ENCODE data around the gene DCN.

The DCN gene

DNA sequence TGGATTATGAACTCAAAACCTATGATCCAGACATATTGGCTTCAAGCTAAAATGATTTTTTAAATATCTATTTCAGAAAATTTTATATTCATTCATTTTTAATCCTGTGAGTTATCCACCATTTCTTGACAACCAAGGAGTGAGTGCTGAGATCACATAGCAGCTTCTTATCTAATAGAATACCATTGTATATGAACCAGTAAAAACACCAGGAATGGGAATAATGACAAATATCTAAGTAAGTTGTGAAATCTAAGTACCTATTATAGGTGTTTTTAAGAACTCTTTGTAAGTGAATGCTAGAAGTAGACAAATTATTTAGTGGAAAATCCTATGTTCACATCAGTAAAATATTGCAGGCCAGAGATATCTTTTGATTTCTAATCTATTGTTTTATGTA, 79.5 kb downstream of the DCN start:
- no peaks in the 10 kb centered on the region for H3K27me3 ChIP-seq (ENCODE audit: control insufficient read depth, low read length)
- no peaks in the 10 kb centered on the region for H3F3A ChIP-seq (ENCODE audit: control insufficient read depth, insufficient read depth)
- H3K36me3 ChIP-seq (ENCODE audit: control insufficient read depth, low read length): no peaks in the 10 kb centered on the region
- no peaks in the 10 kb centered on the region for H3K9me2 ChIP-seq (replicated peaks; ENCODE audit: control insufficient read depth, low read length)
- H3K9me3 ChIP-seq (ENCODE audit: control insufficient read depth, insufficient read depth, low read length): no peaks in the 10 kb centered on the region
- H3K79me2 ChIP-seq (ENCODE audit: control insufficient read depth, low read length): no peaks in the 10 kb centered on the region
- H3K4me3 ChIP-seq (ENCODE audit: low read length): no peak overlapping the region
- TF ChIP-seq EZH2phosphoT487 (IDR thresholded peaks at IDR 0.05; ENCODE audit: borderline replicate concordance, low read length): no peak
- no peaks in the 10 kb centered on the region for H4K20me1 ChIP-seq (ENCODE audit: control insufficient read depth, insufficient read depth, low read depth, low read length)
- H3K4me2 ChIP-seq (ENCODE audit: low read length): no peak overlapping the region
- H3K27ac ChIP-seq (ENCODE audit: low read depth, low read length): no peak overlapping the region
- no peaks in the 10 kb centered on the region for H3K4me1 ChIP-seq (ENCODE audit: control insufficient read depth, low read length)

GRCh38 chr12:91100906-91101305, 81.7 kb downstream of the DCN start:
- Histone ChIP-seq H3K9me3 (ENCODE audit: control insufficient read depth, insufficient read depth, low read length) (no peaks in the 10 kb centered on the region), H3K4me2 (ENCODE audit: low read length) (no peak overlapping the region)
- no peak for TF ChIP-seq EZH2phosphoT487 (IDR thresholded peaks at IDR 0.05; ENCODE audit: borderline replicate concordance, low read length)
- TF ChIP-seq, protein P1, sequence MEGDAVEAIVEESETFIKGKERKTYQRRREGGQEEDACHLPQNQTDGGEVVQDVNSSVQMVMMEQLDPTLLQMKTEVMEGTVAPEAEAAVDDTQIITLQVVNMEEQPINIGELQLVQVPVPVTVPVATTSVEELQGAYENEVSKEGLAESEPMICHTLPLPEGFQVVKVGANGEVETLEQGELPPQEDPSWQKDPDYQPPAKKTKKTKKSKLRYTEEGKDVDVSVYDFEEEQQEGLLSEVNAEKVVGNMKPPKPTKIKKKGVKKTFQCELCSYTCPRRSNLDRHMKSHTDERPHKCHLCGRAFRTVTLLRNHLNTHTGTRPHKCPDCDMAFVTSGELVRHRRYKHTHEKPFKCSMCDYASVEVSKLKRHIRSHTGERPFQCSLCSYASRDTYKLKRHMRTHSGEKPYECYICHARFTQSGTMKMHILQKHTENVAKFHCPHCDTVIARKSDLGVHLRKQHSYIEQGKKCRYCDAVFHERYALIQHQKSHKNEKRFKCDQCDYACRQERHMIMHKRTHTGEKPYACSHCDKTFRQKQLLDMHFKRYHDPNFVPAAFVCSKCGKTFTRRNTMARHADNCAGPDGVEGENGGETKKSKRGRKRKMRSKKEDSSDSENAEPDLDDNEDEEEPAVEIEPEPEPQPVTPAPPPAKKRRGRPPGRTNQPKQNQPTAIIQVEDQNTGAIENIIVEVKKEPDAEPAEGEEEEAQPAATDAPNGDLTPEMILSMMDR (IDR thresholded peaks at IDR 0.05; ENCODE audit: low read depth, low read length, poor library complexity, severe bottlenecking): no peak

GRCh38 chr12:91099836-91100235, 82.8 kb downstream of the DCN start:
- H4K20me1 ChIP-seq (ENCODE audit: control insufficient read depth, insufficient read depth, low read depth, low read length): no peaks in the 10 kb centered on the region
- H3K27me3 ChIP-seq (ENCODE audit: control insufficient read depth, low read length): no peaks in the 10 kb centered on the region
- H3K36me3 ChIP-seq (ENCODE audit: control insufficient read depth, low read length): no peaks in the 10 kb centered on the region
- TF ChIP-seq EZH2phosphoT487 (IDR thresholded peaks at IDR 0.05; ENCODE audit: borderline replicate concordance, low read length): no peak
- TF ChIP-seq, protein P1 (IDR thresholded peaks at IDR 0.05; ENCODE audit: low read depth, low read length, poor library complexity, severe bottlenecking): no peak
- no peaks in the 10 kb centered on the region for H3K79me2 ChIP-seq (ENCODE audit: control insufficient read depth, low read length)
- H3K4me1 ChIP-seq (ENCODE audit: control insufficient read depth, low read length): no peaks in the 10 kb centered on the region
- no peaks in the 10 kb centered on the region for H3F3A ChIP-seq (ENCODE audit: control insufficient read depth, insufficient read depth)
- no peaks in the 10 kb centered on the region for H3K9me2 ChIP-seq (replicated peaks; ENCODE audit: control insufficient read depth, low read length)
- no peak overlapping the region for H3K4me2 ChIP-seq (ENCODE audit: low read length)
- H3K9me3 ChIP-seq (ENCODE audit: control insufficient read depth, insufficient read depth, low read length): no peaks in the 10 kb centered on the region
- H3K27ac ChIP-seq (ENCODE audit: low read depth, low read length): no peak overlapping the region
- H3K4me3 ChIP-seq (ENCODE audit: low read length): no peak overlapping the region

More at GRCh38 chr12:91100906-91101305, 81.7 kb downstream of the DCN start:
- no peaks in the 10 kb centered on the region for H3K4me1 ChIP-seq (ENCODE audit: control insufficient read depth, low read length)
- no peak overlapping the region for H3K27ac ChIP-seq (ENCODE audit: low read depth, low read length)
- no peaks in the 10 kb centered on the region for H3F3A ChIP-seq (ENCODE audit: control insufficient read depth, insufficient read depth)
- H3K9me2 ChIP-seq (replicated peaks; ENCODE audit: control insufficient read depth, low read length): no peaks in the 10 kb centered on the region
- no peaks in the 10 kb centered on the region for H3K36me3 ChIP-seq (ENCODE audit: control insufficient read depth, low read length)
- no peaks in the 10 kb centered on the region for H3K27me3 ChIP-seq (ENCODE audit: control insufficient read depth, low read length)
- H3K4me3 ChIP-seq (ENCODE audit: low read length): no peak overlapping the region
- no peaks in the 10 kb centered on the region for H4K20me1 ChIP-seq (ENCODE audit: control insufficient read depth, insufficient read depth, low read depth, low read length)
- no peaks in the 10 kb centered on the region for H3K79me2 ChIP-seq (ENCODE audit: control insufficient read depth, low read length)

- H3K27ac ChIP-seq (ENCODE audit: low read depth, low read length): no peak overlapping the region
- no peaks in the 10 kb centered on the region for H3K4me1 ChIP-seq (ENCODE audit: control insufficient read depth, low read length)
- no peak overlapping the region for H3K4me2 ChIP-seq (ENCODE audit: low read length)
- no peaks in the 10 kb centered on the region for H3K9me3 ChIP-seq (ENCODE audit: control insufficient read depth, insufficient read depth, low read length)
- H3K36me3 ChIP-seq (ENCODE audit: control insufficient read depth, low read length): no peaks in the 10 kb centered on the region
- no peaks in the 10 kb centered on the region for H3K79me2 ChIP-seq (ENCODE audit: control insufficient read depth, low read length)
- no peaks in the 10 kb centered on the region for H3K9me2 ChIP-seq (replicated peaks; ENCODE audit: control insufficient read depth, low read length)
- H3F3A ChIP-seq (ENCODE audit: control insufficient read depth, insufficient read depth): no peaks in the 10 kb centered on the region
- no peaks in the 10 kb centered on the region for H4K20me1 ChIP-seq (ENCODE audit: control insufficient read depth, insufficient read depth, low read depth, low read length)
- no peak for TF ChIP-seq EZH2phosphoT487 (IDR thresholded peaks at IDR 0.05; ENCODE audit: borderline replicate concordance, low read length)
- H3K27me3 ChIP-seq (ENCODE audit: control insufficient read depth, low read length): no peaks in the 10 kb centered on the region
- no peak overlapping the region for H3K4me3 ChIP-seq (ENCODE audit: low read length)
Observed at GRCh38 chr12:91099341-91099740, 83.3 kb downstream of the DCN start.

All from DOHH2 (cell line).